Body of pancreas (tissue), 4 donors: ENCODE measurements around the gene UGT1A8.

Experiments used
- CTCF ChIP-seq, 7 experiments: fragments of 450-650 bp in 4 of 7; fragments of 200-600 bp in 3 of 7; sonication (generic) in 3 of 7; IDR thresholded peaks; one replicate each; pipeline ENCODE4 v1.5.1; 2016 to 2019; ENCODE audit warnings: antibody characterized with exemption in 7 of 7
- POLR2A ChIP-seq, 3 donors: fragments of 450-650 bp; IDR thresholded peaks; one replicate each; pipeline ENCODE4 v1.6.1; 2016; ENCODE audit warnings: antibody characterized with exemption in 3 of 3, mild to moderate bottlenecking in 2 of 3

DNA sequence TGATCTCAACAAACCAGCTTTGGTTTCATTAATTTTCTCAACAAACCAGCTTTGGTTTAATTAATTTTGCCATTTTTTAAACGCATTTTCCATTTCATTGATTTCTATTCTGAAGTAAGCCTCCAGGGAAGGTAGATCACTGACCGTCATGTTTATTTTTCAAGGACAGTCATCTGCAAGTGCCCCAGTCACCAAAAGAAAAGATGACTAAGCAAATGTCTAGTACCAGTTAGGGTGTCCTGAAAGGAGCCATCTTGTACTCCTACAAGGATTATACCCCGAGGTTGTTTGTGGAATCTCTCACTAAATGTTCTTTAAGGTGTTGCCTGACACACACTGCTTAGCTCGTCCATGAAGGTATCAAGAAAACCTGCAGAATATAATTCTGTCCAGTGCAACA is 6.1 kb upstream of the UGT1A8 start:
- no peak for TF ChIP-seq CTCF (IDR thresholded peaks at IDR 0.05)
- no peak for TF ChIP-seq POLR2A (IDR thresholded peaks at IDR 0.05)
